HG03039 (cell line): Measurements from ENCODE around the gene MED13L.

Experiments
- ATAC-seq: cut with Tn5 transposase; IDR thresholded peaks from one replicate; pipeline ENCODE4 v1.9.1; 2021; ENCODE audit warnings: mild to moderate bottlenecking, moderate library complexity; ENCODE audit not compliant: unreplicated experiment

Gene MED13L

DNA sequence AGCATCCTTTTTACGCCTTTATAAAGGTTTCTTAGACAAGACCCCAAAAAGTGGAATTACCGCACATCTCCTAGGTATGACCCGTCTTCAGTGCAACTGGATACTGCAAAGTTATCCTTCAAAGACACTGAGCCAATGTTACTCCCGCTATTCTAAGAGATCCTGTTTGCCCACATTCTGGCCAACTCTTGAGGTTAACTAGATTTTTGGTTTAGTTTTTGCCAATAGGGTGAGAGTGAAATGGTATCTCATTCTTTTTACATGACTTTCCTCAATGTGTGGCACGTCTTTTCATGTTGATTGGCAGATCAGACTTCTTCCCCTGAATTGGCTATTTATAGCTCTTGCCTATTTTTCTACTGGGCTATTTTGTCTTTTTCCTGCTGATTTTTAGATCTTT lies 347.2 kb downstream of the MED13L start:
- no peak for ATAC-seq

DNA sequence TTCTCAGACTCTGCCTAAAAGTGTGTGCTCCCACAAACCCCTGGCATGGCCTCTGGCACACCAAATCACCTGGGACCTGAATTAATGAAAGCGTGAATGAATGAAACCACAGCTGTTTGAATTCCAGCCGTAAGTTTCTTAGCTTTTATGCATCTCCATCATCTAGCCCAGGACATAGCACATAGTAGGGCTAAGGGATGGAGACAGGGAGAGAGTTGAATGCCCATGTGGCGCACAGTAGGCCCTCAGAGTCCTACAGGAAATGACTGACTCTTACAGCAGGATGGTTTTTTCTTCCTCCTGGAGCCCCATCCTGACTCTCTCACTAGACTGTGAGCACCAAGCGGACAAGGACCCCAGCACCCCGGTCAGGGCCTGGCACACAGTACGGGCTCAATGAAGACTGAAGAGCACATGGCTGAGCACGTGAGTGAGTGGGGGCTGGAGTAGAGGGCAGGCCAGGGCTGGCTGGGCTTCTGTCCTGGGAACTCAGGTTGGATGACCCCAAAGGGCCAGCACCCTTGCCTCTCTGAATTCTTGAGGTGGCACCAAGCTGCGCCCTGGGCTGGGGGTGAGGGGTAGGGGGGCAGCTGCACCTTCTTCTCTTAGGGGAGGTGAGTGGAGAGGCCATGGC lies 351.3 kb downstream of the MED13L start:
- no peak for ATAC-seq

GRCh38 chr12:115923851-115924250 lies 353.6 kb downstream of the MED13L start:
- ATAC-seq: no peak

- no peak for ATAC-seq
Observed at GRCh38 chr12:115922952-115923564, 354.4 kb downstream of the MED13L start.

DNA sequence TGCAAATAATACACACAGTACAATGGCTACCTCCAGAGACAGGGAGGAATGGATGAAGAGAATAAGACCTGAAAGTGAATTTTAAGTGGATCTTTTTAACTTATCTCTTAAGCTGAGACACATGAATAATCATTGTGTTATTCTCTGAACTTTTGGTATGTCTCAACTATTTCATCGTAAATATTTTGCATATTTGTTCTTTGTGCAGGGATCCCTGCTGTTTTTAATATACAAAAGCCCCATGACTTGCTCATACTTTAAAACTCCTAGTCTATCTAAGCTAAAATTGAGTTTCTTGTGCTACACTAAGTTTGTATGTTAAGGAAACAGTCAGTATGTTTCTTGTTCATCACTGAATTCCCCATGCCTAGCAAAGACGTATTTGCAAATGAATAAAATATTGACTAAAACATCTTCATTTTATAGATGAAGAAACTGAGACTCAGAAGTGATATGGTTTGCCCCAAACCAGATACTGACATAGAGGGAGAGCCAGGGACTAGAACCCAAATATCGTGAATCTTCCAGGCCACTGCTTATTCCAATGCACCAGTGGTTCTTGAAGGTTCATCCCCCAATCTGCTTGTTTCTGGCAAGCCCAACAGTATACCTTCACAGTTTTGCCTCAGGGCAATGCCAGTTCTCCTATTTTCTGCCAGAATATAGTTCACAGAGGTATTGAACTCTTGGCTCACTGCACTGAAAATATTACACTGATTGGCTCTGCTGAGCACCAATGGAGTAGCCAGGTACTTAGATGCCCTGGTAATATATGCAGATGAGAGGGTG lies 356.9 kb downstream of the MED13L start:
- no peak for ATAC-seq

- ATAC-seq: no peak
Observed at GRCh38 chr12:115918763-115919162, 358.7 kb downstream of the MED13L start.

DNA sequence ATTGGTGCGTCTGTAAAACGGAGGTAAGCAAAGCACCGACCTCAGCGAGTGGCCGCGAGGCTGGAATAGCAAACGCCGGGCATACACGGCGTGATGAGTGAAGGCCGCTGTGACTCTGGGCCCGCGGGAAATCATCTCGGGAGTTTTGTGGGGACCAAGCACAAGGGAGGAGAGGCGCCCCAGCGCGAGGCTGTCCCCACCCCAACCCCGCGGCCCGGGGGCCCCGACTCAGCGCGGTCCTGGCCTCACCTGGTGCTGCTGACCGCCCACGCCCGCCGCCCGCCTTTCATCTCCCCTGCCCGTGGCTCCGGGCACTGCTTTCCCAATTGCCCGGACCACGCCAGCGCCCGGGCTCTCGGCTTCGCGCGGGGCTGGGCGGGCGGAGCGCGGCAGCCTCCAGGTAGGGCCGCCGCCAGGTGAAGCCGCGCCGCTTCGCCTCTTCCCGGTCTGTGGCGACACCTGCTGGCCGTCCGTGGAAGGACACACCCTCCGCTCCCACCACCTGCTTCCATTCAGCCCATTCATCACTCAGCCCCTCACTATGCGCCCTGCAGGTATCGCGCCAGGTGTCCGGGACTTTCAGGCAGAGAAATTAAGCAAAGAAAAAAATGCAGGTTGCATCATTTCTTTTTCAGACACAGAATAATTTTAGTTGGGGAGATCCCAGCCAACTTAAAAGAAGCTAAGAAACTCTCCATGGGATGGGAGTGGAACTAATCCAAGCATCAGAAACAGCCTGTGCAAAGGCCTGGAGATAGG lies 360.4 kb downstream of the MED13L start:
- no peak for ATAC-seq

DNA sequence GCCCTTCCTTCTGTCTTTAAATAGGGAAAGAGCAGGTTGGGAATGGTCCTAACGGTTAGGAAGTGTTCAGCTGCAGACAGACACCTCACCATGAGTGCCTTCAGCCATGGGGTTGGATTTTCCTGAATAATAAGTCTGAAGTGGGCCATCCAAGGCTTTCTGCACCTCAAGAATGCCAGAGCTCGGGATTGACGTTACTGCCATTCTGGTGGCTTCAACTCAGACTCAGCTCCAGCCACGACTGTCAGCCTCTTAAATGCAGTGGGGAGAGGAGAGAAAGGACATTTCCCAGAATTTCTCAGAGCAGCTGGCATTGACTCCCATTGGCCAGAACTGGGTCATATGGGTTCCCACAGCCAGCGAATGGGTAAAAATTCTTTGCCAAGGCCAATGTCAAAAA lies 363.4 kb downstream of the MED13L start:
- no peak for ATAC-seq

DNA sequence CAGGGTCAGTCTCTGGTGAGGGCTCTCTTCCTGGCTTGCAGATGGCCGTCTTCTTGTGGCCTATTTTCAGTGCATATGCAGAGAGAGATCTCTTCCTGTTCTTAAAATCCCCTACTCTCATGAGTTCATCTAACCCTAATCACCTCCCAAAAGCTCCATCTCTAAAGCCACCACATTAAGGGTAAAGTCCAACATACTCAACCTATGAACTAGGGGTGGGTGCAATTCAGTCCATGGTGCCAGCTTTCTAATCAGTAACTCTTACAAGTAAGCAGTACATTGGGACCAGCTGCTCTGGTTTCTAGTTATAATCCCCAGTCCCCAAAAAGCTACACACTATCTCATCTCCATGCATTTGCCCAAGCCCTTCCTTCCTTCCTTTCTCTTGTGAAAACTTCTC lies 365.1 kb downstream of the MED13L start:
- ATAC-seq: no peak

- ATAC-seq: no peak
Observed at GRCh38 chr12:115911360-115911759, 366.1 kb downstream of the MED13L start.

DNA sequence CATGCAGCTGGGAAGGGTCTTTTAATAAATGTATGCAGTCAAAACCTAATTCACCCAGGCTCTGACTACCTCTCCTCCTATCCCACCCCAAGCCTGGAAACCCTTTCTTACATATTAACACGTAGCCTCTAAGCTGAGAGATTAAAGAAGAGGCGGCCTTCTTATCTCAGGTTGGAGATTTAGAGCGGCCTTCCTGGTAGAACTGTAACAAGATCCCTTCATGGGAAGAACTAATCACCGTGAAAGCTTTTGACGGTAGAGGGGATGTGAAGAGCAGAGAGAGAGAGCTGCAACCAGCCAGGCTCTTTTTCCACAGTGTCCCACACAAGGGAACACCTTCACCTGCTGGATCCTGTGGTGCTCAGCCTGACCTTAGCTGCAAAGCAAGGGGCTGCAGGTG lies 367.4 kb downstream of the MED13L start:
- ATAC-seq: no peak
